ENCODE data around the gene PPP1R12A. TPM values are rescaled to one million over a fixed set of nuclear protein-coding genes. Genes with fewer than 3 reads are reported as not detected.

The PPP1R12A gene
- total and polyA plus RNA-seq, 2 of the 4 experiments (the other 2 are of a cell fraction) = 47.7 to 112 TPM

DNA sequence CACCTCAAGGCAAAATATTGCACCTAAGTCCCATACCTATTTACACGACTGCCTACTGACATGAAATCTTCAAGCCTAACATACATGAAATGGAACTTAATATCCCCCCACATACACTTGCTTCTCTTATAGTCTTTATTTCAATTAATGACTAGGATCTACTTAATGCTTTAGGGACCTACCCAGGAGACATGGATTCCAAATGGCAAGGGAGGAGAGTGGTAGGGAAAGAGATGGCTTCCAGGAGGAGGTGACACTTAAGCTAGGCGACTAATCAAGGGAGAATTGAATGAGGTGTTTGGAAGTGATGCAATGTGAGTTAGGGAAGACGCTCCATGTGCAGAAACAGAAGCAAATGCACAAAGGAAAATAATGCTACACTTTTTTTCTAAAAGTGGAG is 9.7 kb upstream of the PPP1R12A start:
- no TSS peak for BruUV-seq (replicated peaks)
- dilution Hi-C loops (cut with HindIII; ENCODE audit: low sequenced_read_pairs, unreplicated experiment) (no loop called here), intact Hi-C loops (cut with micrococcal nuclease) (no loop called here), in situ Hi-C loops (cut with MboI; ENCODE audit: low sequenced_read_pairs) (loop anchor here (25.0 kb wide), 1 partner anchor 532 kb away; no protein-coding TSS in a partner anchor)
- H3K9me1 ChIP-seq (ENCODE audit: insufficient read depth, low read length) = no peaks in the 10 kb centered on the region
- WGBS, 2 experiments (ENCODE audit: extremely low coverage in 2 of 2, insufficient read length in 1 of 2) = 90% methylated on average over 2 of the region's 3 CpGs; no CpG with 5 or more reads in 1 of the 2 experiments
- H3K27me3 ChIP-seq (ENCODE audit: control insufficient read depth, insufficient read depth, low read length) = no peaks in the 10 kb centered on the region
- DNase-seq (no peak), ATAC-seq (ENCODE audit: low read depth) (no peak)
- no peak overlapping the region for H4K8ac ChIP-seq (ENCODE audit: low read depth in 2 of 2, low read length in 2 of 2)
- no peak overlapping the region for H3K14ac ChIP-seq (replicated peaks; ENCODE audit: low read depth, low read length)
- no peak overlapping the region for H2AK9ac ChIP-seq (replicated peaks; ENCODE audit: low read depth, low read length, poor library complexity)
- H3K56ac ChIP-seq (ENCODE audit: extremely low read depth, insufficient read depth, low read length) = no peak overlapping the region
- H2AFZ ChIP-seq (replicated peaks; ENCODE audit: low read length, poor library complexity) = no peak overlapping the region
- no peak overlapping the region for H3K9ac ChIP-seq (ENCODE audit: low read depth, low read length)
- POLR2A ChIA-PET (ENCODE audit: unreplicated experiment) = no interaction called here
- no peak overlapping the region for H2BK20ac ChIP-seq (ENCODE audit: low read depth, low read length)
- no peaks in the 10 kb centered on the region for H3K79me1 ChIP-seq (ENCODE audit: low read depth in 1 of 2, low read length in 2 of 2)
- TF ChIP-seq BHLHE40 (IDR thresholded peaks at IDR 0.05; ENCODE audit: low read depth, low read length) (no peak), RFX5 (IDR thresholded peaks at IDR 0.05; ENCODE audit: low read depth, low read length) (no peak), MAZ (IDR thresholded peaks at IDR 0.05; ENCODE audit: borderline replicate concordance, low read depth, low read length) (no peak), MXI1 (IDR thresholded peaks at IDR 0.05; ENCODE audit: borderline replicate concordance, low read depth, low read length) (no peak), RAD21 (IDR thresholded peaks at IDR 0.05; ENCODE audit: low read length) (no peak), CEBPB (IDR thresholded peaks at IDR 0.05; ENCODE audit: low read depth, low read length) (no peak), RCOR1 (IDR thresholded peaks at IDR 0.05; ENCODE audit: insufficient replicate concordance, low read length) (no peak), NFE2L2 (IDR thresholded peaks at IDR 0.05; ENCODE audit: low read depth, low read length) (no peak), FOS (IDR thresholded peaks at IDR 0.05; ENCODE audit: low read depth, low read length) (no peak), POLR2A (IDR thresholded peaks at IDR 0.05; ENCODE audit: low read depth, low read length) (no peak), MAFK (IDR thresholded peaks at IDR 0.05; ENCODE audit: low read depth, low read length) (no peak)
- TF ChIP-seq, protein P1, sequence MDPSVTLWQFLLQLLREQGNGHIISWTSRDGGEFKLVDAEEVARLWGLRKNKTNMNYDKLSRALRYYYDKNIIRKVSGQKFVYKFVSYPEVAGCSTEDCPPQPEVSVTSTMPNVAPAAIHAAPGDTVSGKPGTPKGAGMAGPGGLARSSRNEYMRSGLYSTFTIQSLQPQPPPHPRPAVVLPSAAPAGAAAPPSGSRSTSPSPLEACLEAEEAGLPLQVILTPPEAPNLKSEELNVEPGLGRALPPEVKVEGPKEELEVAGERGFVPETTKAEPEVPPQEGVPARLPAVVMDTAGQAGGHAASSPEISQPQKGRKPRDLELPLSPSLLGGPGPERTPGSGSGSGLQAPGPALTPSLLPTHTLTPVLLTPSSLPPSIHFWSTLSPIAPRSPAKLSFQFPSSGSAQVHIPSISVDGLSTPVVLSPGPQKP (IDR thresholded peaks at IDR 0.05; ENCODE audit: borderline replicate concordance, low read depth, low read length) = no peak
- TF ChIP-seq, protein P2, sequence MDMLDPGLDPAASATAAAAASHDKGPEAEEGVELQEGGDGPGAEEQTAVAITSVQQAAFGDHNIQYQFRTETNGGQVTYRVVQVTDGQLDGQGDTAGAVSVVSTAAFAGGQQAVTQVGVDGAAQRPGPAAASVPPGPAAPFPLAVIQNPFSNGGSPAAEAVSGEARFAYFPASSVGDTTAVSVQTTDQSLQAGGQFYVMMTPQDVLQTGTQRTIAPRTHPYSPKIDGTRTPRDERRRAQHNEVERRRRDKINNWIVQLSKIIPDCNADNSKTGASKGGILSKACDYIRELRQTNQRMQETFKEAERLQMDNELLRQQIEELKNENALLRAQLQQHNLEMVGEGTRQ (IDR thresholded peaks at IDR 0.05; ENCODE audit: low read depth, low read length) = no peak
- TF ChIP-seq, protein P3, sequence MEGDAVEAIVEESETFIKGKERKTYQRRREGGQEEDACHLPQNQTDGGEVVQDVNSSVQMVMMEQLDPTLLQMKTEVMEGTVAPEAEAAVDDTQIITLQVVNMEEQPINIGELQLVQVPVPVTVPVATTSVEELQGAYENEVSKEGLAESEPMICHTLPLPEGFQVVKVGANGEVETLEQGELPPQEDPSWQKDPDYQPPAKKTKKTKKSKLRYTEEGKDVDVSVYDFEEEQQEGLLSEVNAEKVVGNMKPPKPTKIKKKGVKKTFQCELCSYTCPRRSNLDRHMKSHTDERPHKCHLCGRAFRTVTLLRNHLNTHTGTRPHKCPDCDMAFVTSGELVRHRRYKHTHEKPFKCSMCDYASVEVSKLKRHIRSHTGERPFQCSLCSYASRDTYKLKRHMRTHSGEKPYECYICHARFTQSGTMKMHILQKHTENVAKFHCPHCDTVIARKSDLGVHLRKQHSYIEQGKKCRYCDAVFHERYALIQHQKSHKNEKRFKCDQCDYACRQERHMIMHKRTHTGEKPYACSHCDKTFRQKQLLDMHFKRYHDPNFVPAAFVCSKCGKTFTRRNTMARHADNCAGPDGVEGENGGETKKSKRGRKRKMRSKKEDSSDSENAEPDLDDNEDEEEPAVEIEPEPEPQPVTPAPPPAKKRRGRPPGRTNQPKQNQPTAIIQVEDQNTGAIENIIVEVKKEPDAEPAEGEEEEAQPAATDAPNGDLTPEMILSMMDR (conservative IDR thresholded peaks at IDR 0.05; ENCODE audit: low read depth, low read length) = no peak
- CTCF ChIA-PET = no interaction called here
- no peak overlapping the region for H3K4me3 ChIP-seq (ENCODE audit: insufficient read depth, low read depth, low read length)
- no peak overlapping the region for H3K4me2 ChIP-seq (ENCODE audit: low read depth, low read length)
- H3K9me3 ChIP-seq (ENCODE audit: control insufficient read depth, insufficient read depth, low read length) = no peaks in the 10 kb centered on the region
- no peak overlapping the region for H3K4ac ChIP-seq (ENCODE audit: low read depth, low read length)
- no peak overlapping the region for H4K5ac ChIP-seq (ENCODE audit: low read depth, low read length)
- no peak overlapping the region for H2BK15ac ChIP-seq (ENCODE audit: low read depth, low read length)
- no peak overlapping the region for H3K18ac ChIP-seq (ENCODE audit: low read depth, low read length)
- H3K23ac ChIP-seq (ENCODE audit: low read depth, low read length) = no peak overlapping the region
- H4K91ac ChIP-seq (ENCODE audit: insufficient read depth, low read depth, low read length) = no peak overlapping the region
- H2BK5ac ChIP-seq (ENCODE audit: low read depth, low read length, poor library complexity, severe bottlenecking) = no peak overlapping the region
- H4K20me1 ChIP-seq (ENCODE audit: insufficient read depth, low read length) = no peaks in the 10 kb centered on the region
- H3K4me1 ChIP-seq (ENCODE audit: control insufficient read depth, insufficient read depth, low read length) = no peaks in the 10 kb centered on the region
- H3K27ac ChIP-seq (ENCODE audit: insufficient read depth, low read length) = no peak overlapping the region
- H2BK120ac ChIP-seq (ENCODE audit: low read depth, low read length) = no peak overlapping the region
- H2AK5ac ChIP-seq (ENCODE audit: low read depth, low read length) = no peak overlapping the region
- no peaks in the 10 kb centered on the region for H3K36me3 ChIP-seq (ENCODE audit: control insufficient read depth, insufficient read depth, low read length)
